Body of pancreas (tissue), 4 donors: ENCODE data around the gene NDUFC1.
"Not testable (repeated sequence)": the region's sequence is repeated elsewhere in the genome, so short reads cannot be mapped to it uniquely, and the experiment has no call there.

ENCODE experiments used
- POLR2A ChIP-seq, 3 donors: fragments of 450-650 bp; IDR thresholded peaks; one replicate each; pipeline ENCODE4 v1.6.1; 2016; ENCODE audit warnings: antibody characterized with exemption in 3 of 3, mild to moderate bottlenecking in 2 of 3
- TF ChIP-seq, protein P1 (sequence below), 7 experiments: fragments of 450-650 bp in 4 of 7; fragments of 200-600 bp in 3 of 7; sonication (generic) in 3 of 7; IDR thresholded peaks; one replicate each; pipeline ENCODE4 v1.5.1; 2016 to 2019; ENCODE audit warnings: antibody characterized with exemption in 7 of 7

GRCh38 chr4:139322070-139322469 lies 19.8 kb upstream of the NDUFC1 start:
- TF ChIP-seq POLR2A (IDR thresholded peaks at IDR 0.05): not testable (repeated sequence)
- TF ChIP-seq, protein P1, sequence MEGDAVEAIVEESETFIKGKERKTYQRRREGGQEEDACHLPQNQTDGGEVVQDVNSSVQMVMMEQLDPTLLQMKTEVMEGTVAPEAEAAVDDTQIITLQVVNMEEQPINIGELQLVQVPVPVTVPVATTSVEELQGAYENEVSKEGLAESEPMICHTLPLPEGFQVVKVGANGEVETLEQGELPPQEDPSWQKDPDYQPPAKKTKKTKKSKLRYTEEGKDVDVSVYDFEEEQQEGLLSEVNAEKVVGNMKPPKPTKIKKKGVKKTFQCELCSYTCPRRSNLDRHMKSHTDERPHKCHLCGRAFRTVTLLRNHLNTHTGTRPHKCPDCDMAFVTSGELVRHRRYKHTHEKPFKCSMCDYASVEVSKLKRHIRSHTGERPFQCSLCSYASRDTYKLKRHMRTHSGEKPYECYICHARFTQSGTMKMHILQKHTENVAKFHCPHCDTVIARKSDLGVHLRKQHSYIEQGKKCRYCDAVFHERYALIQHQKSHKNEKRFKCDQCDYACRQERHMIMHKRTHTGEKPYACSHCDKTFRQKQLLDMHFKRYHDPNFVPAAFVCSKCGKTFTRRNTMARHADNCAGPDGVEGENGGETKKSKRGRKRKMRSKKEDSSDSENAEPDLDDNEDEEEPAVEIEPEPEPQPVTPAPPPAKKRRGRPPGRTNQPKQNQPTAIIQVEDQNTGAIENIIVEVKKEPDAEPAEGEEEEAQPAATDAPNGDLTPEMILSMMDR (IDR thresholded peaks at IDR 0.05): not testable (repeated sequence)
